HG02870 (cell line): Measurements from ENCODE around the gene CAMSAP1.

Experiments
- ATAC-seq: cut with Tn5 transposase; IDR thresholded peaks from one replicate; pipeline ENCODE4 v1.9.1; 2021; ENCODE audit warnings: mild to moderate bottlenecking, moderate library complexity; ENCODE audit not compliant: unreplicated experiment

The CAMSAP1 gene

GRCh38 chr9:135765416-135765815 lies 141.9 kb downstream of the CAMSAP1 start:
- ATAC-seq, result no peak

- no peak for ATAC-seq
These were observed 142.6 kb downstream of the CAMSAP1 start for GRCh38 chr9:135764731-135765130.

GRCh38 chr9:135763716-135764446 lies 143.5 kb downstream of the CAMSAP1 start:
- ATAC-seq, result no peak

GRCh38 chr9:135762921-135763320 lies 144.4 kb downstream of the CAMSAP1 start:
- no peak for ATAC-seq

GRCh38 chr9:135761845-135762168 lies 145.5 kb downstream of the CAMSAP1 start:
- ATAC-seq, result no peak

GRCh38 chr9:135761150-135761844 lies 146.0 kb downstream of the CAMSAP1 start:
- no peak for ATAC-seq

GRCh38 chr9:135760465-135760864 lies 146.9 kb downstream of the CAMSAP1 start:
- no peak for ATAC-seq

- no peak for ATAC-seq
These were observed 147.6 kb downstream of the CAMSAP1 start for GRCh38 chr9:135759676-135760300.

- no peak for ATAC-seq
These were observed 148.5 kb downstream of the CAMSAP1 start for GRCh38 chr9:135758870-135759269.
